Skin epidermis (tissue), 12 donors: ENCODE data around the gene MAGEE2.
"Not testable (repeated sequence)": the region's sequence is repeated elsewhere in the genome, so short reads cannot be mapped to it uniquely, and the experiment has no call there.

Experiments used
- H3K27ac ChIP-seq, 21 experiments: fragments of 200-600 bp; sonication (generic) in 11 of 21; one replicate each; pipeline ENCODE4 v1.5.0; 2020; ENCODE audit warnings: mild to moderate bottlenecking in 3 of 21, inconsistent platforms in 2 of 21, moderate library complexity in 2 of 21
- H3K4me3 ChIP-seq, 7 experiments: fragments of 200-600 bp; sonication (generic) in 2 of 7; one replicate each; pipeline ENCODE4 v1.5.0; 2020; ENCODE audit warnings: inconsistent platforms in 2 of 7, mild to moderate bottlenecking in 2 of 7, moderate library complexity in 1 of 7

MAGEE2 gene

GRCh38 chrX:75784680-75785491 lies at the start of gene MAGEE2:
MAGEE2 (minus strand) TSS chrX:75785254; CDS start chrX:75785051, 203 bp downstream.
- Histone ChIP-seq H3K27ac (peak within 1 kb of the TSS in 1 of 21 experiments; percentile 37), H3K4me3 (peak within 1 kb of the TSS in 3 of 7 experiments; percentile 7 to 30 (median 29))

- no peak overlapping the region for H3K4me3 ChIP-seq
- no peak overlapping the region for H3K27ac ChIP-seq
Observed at GRCh38 chrX:75786290-75786689, 1.2 kb upstream of the MAGEE2 start.

GRCh38 chrX:75781611-75782010 lies 3.4 kb downstream of the MAGEE2 start:
- Histone ChIP-seq H3K4me3 (no peak overlapping the region), H3K27ac (no peak overlapping the region)

- H3K27ac ChIP-seq, H3K4me3 ChIP-seq: not testable (repeated sequence)
Observed at GRCh38 chrX:75768063-75768462, 17.0 kb downstream of the MAGEE2 start.

- no peak overlapping the region for H3K27ac ChIP-seq
- H3K4me3 ChIP-seq = no peak overlapping the region
Observed at GRCh38 chrX:75748431-75748830, 36.6 kb downstream of the MAGEE2 start.

- Histone ChIP-seq H3K27ac (peak overlapping the region in 4 of 21 experiments; percentile 16 to 34 (median 20)), H3K4me3 (peak overlapping the region; percentile 15 to 39 (median 26))
Observed at GRCh38 chrX:75746891-75747639, 38.0 kb downstream of the MAGEE2 start.
